ENCODE measurements around the gene VPS8.

The VPS8 gene

GRCh38 chr3:184884359-184885017 is 72.5 kb downstream of the VPS8 start:
- TF ChIP-seq POU6F1 (CRISPR knock-in tag; IDR thresholded peaks at IDR 0.05; ENCODE audit: borderline replicate concordance, low read depth): no peak
- no peak for TF ChIP-seq GLIS3 (CRISPR knock-in tag; IDR thresholded peaks at IDR 0.05)
- no peak for TF ChIP-seq ZC3H10 (CRISPR knock-in tag; IDR thresholded peaks at IDR 0.05)
- TF ChIP-seq, protein P1, sequence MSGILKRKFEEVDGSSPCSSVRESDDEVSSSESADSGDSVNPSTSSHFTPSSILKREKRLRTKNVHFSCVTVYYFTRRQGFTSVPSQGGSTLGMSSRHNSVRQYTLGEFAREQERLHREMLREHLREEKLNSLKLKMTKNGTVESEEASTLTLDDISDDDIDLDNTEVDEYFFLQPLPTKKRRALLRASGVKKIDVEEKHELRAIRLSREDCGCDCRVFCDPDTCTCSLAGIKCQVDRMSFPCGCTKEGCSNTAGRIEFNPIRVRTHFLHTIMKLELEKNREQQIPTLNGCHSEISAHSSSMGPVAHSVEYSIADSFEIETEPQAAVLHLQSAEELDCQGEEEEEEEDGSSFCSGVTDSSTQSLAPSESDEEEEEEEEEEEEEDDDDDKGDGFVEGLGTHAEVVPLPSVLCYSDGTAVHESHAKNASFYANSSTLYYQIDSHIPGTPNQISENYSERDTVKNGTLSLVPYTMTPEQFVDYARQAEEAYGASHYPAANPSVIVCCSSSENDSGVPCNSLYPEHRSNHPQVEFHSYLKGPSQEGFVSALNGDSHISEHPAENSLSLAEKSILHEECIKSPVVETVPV (CRISPR knock-in tag; IDR thresholded peaks at IDR 0.05): no peak
- TF ChIP-seq ZNF70 (CRISPR knock-in tag; IDR thresholded peaks at IDR 0.05): no peak
- TF ChIP-seq ISL1 (CRISPR knock-in tag; IDR thresholded peaks at IDR 0.05): no peak
- TF ChIP-seq RARB (CRISPR knock-in tag; IDR thresholded peaks at IDR 0.05): no peak
- TF ChIP-seq ZNF8 (CRISPR knock-in tag; IDR thresholded peaks at IDR 0.05): no peak
- no peak for TF ChIP-seq PPARA (CRISPR knock-in tag; IDR thresholded peaks at IDR 0.05; ENCODE audit: borderline replicate concordance)
- no peak for TF ChIP-seq ZFP3 (CRISPR knock-in tag; IDR thresholded peaks at IDR 0.05)
- no peak for TF ChIP-seq SNAI2 (CRISPR knock-in tag; IDR thresholded peaks at IDR 0.05)
- no peak for TF ChIP-seq ZNF565 (CRISPR knock-in tag; conservative IDR thresholded peaks at IDR 0.05; ENCODE audit: low read depth)
- TF ChIP-seq, protein P2, sequence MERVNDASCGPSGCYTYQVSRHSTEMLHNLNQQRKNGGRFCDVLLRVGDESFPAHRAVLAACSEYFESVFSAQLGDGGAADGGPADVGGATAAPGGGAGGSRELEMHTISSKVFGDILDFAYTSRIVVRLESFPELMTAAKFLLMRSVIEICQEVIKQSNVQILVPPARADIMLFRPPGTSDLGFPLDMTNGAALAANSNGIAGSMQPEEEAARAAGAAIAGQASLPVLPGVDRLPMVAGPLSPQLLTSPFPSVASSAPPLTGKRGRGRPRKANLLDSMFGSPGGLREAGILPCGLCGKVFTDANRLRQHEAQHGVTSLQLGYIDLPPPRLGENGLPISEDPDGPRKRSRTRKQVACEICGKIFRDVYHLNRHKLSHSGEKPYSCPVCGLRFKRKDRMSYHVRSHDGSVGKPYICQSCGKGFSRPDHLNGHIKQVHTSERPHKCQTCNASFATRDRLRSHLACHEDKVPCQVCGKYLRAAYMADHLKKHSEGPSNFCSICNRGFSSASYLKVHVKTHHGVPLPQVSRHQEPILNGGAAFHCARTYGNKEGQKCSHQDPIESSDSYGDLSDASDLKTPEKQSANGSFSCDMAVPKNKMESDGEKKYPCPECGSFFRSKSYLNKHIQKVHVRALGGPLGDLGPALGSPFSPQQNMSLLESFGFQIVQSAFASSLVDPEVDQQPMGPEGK (CRISPR knock-in tag; IDR thresholded peaks at IDR 0.05; ENCODE audit: borderline replicate concordance): no peak
- no peak for TF ChIP-seq ESRRG (CRISPR knock-in tag; IDR thresholded peaks at IDR 0.05)
- no peak for TF ChIP-seq BACH2 (CRISPR knock-in tag; IDR thresholded peaks at IDR 0.05; ENCODE audit: borderline replicate concordance)
- TF ChIP-seq TCF4 (CRISPR knock-in tag; IDR thresholded peaks at IDR 0.05; ENCODE audit: borderline replicate concordance): no peak
- no peak for TF ChIP-seq OSR1 (CRISPR knock-in tag; IDR thresholded peaks at IDR 0.05)
- ATAC-seq: no peak

- TF ChIP-seq ESRRG (CRISPR knock-in tag; IDR thresholded peaks at IDR 0.05) (no peak), ZNF70 (CRISPR knock-in tag; IDR thresholded peaks at IDR 0.05) (no peak), CSDC2 (CRISPR knock-in tag; IDR thresholded peaks at IDR 0.05) (no peak), BACH2 (CRISPR knock-in tag; IDR thresholded peaks at IDR 0.05; ENCODE audit: borderline replicate concordance) (no peak), ISL1 (CRISPR knock-in tag; IDR thresholded peaks at IDR 0.05) (no peak), TCF4 (CRISPR knock-in tag; IDR thresholded peaks at IDR 0.05; ENCODE audit: borderline replicate concordance) (no peak), POU6F1 (CRISPR knock-in tag; IDR thresholded peaks at IDR 0.05; ENCODE audit: borderline replicate concordance, low read depth) (no peak), OSR1 (CRISPR knock-in tag; IDR thresholded peaks at IDR 0.05) (no peak), RARB (CRISPR knock-in tag; IDR thresholded peaks at IDR 0.05) (no peak), ZFP30 (CRISPR knock-in tag; IDR thresholded peaks at IDR 0.05) (no peak), PPARA (CRISPR knock-in tag; IDR thresholded peaks at IDR 0.05; ENCODE audit: borderline replicate concordance) (no peak)
- TF ChIP-seq, protein P2 (CRISPR knock-in tag; IDR thresholded peaks at IDR 0.05; ENCODE audit: borderline replicate concordance): no peak
- no peak for ATAC-seq
These were observed 73.1 kb downstream of the VPS8 start for GRCh38 chr3:184885112-184885511.

DNA sequence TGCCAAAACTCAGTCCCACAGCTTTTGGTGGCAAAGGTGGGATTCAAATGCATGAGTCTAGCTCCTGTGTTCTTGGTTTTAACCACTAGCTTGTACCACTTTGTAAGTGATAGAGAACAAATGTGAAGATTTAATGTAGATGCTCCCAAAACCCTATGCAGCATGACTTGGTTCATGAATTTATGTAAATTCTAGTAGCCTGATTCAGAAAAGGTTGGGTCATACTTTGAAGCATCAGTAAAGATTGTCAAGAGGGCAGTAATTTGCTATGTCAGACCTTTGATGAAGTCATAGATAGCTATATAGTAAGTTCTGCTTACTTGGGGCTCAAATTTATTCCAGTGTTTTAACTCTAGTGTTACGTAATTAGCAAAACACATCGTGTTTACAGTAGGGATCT is 75.6 kb downstream of the VPS8 start:
- TF ChIP-seq TCF4 (CRISPR knock-in tag; IDR thresholded peaks at IDR 0.05; ENCODE audit: borderline replicate concordance) (no peak), ARNTL (CRISPR knock-in tag; IDR thresholded peaks at IDR 0.05; ENCODE audit: borderline replicate concordance, low read depth) (no peak)
- ATAC-seq: no peak
